GM12801 (cell line): ENCODE data around the gene COPS3.

Source experiments
- CTCF ChIP-seq: IDR thresholded peaks from one replicate; pipeline ENCODE4 v1.5.1; 2011; ENCODE audit warnings: control low read depth; ENCODE audit not compliant: insufficient read length; ENCODE audit errors: extremely low read depth

Gene COPS3

GRCh38 chr17:17201907-17202306 lies 79.1 kb downstream of the COPS3 start:
- no peak for TF ChIP-seq CTCF

GRCh38 chr17:17201271-17201670 lies 79.8 kb downstream of the COPS3 start:
- no peak for TF ChIP-seq CTCF

- no peak for TF ChIP-seq CTCF
These were observed 80.2 kb downstream of the COPS3 start for GRCh38 chr17:17200831-17201230.

- TF ChIP-seq CTCF = no peak
These were observed 80.7 kb downstream of the COPS3 start for GRCh38 chr17:17200311-17200710.

GRCh38 chr17:17198281-17198680 lies 82.8 kb downstream of the COPS3 start:
- TF ChIP-seq CTCF = no peak

- TF ChIP-seq CTCF = no peak
These were observed 84.3 kb downstream of the COPS3 start for GRCh38 chr17:17196776-17197175.
